Hematopoietic multipotent progenitor cell treated with erythropoietin and hydrocortisone succinate and interleukin-3 and kit ligand, for 17 days (in vitro differentiated cells): ENCODE measurements around the gene CHRNA3.

Source experiments
- DNase-seq: peaks from one replicate; pipeline ENCODE4 v3.0.0-alpha.2; 2015; ENCODE audit warnings: low spot score

The CHRNA3 gene

GRCh38 chr15:78620527-78621421, at the start of gene CHRNA3:
Gene CHRNA3, minus strand, starts transcription at chr15:78620996. Its CDS starts 202 bp downstream, at chr15:78620794.
- DNase-seq = no peak

DNA sequence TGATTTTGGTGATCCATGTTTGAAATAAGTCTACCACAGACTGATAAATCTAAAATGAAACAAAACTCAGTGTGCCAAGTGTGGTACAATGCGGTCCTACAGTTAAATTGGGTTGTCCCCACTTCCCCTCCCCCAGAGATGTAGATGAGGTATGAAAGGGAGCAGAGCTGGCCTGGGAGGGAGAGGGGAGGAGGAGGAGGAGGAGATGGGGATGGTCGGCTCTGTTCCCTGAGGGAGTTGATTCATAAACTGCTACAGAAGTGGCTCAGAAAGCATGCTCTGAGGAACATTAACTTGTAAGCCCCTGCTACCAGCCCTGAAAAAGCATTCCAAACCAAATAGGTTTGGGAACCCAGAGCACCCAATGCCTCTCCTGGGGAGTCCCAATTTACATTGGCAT, 48.2 kb upstream of the CHRNA3 start:
- DNase-seq = no peak

DNA sequence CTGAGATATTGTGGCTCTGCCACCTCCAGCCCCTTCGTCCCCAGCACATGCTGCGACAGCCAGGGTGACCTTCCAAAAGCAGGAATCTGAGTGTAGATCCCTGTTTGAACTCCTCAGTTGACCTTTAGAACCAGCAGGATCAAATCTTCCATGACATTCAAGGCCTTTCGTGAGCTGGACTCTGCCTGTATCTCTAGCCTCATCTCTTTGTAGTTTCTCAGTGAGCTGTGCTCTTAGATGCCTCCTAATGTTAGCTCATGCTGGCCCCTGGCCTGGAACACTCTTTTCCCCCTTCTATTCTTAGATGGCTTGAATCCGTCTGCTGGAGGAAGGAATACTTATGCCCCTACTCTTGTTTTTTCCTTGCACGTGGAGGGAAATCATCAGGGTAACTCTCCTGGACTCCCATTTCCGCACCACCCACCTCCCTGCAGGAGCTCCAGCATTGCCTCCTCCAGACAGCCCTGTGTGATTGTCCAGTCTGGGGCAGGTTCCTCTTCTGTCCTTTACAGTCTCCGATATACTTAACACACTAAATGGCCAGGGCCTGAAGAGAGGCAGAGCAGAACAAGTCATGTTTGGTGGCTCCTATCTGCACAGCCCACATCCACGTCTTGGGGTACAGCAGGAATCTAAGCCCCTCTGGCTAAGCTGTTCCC, 46.9 kb upstream of the CHRNA3 start:
- DNase-seq = no peak

- DNase-seq = no peak
Observed at GRCh38 chr15:78666010-78666409, 45.2 kb upstream of the CHRNA3 start.

DNA sequence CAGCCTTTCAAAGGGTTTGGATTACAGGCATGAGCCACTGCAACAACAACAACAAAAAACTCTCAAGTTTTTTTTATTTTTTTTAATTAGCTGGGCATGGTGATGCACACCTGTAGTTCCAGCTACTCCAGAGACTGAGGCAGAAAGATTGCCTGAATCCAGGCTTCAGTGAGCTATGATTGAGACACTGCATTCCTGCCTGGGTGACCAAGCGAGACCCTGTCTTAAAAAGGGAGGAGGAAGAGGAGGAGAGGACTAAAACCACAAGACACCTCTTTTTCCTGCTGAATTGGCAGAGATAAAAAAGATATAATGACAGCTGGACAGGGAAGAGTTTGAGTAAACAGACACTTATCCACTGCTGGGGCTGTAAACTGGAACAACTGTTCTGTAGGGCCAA, 42.9 kb upstream of the CHRNA3 start:
- no peak for DNase-seq

- DNase-seq = no peak
Observed at GRCh38 chr15:78662028-78662427, 41.2 kb upstream of the CHRNA3 start.

DNA sequence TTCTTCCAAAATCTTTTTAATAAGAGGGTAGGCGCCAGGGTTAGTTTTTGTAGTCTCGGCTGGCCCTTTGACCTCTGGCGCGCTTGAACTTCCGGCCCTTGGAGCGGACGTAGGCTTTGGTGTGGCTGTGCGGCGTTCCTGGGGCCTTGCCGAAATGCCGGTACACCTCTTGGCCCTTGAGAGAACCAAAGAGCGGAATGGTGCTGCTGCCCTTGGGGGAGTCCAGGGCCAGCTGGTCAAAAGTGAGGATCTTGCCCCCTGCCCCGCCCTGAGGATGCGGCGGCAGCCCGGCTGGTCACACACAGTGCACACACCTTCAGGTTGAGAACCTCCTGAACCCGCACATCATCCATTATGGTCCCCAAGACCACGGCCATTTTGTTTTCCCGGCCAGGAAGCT, 40.2 kb upstream of the CHRNA3 start:
- DNase-seq = no peak

- DNase-seq = no peak
Observed at GRCh38 chr15:78660584-78660983, 39.8 kb upstream of the CHRNA3 start.

- no peak for DNase-seq
Observed at GRCh38 chr15:78658823-78659222, 38.0 kb upstream of the CHRNA3 start.

- DNase-seq = no peak
Observed at GRCh38 chr15:78654272-78654671, 33.5 kb upstream of the CHRNA3 start.

DNA sequence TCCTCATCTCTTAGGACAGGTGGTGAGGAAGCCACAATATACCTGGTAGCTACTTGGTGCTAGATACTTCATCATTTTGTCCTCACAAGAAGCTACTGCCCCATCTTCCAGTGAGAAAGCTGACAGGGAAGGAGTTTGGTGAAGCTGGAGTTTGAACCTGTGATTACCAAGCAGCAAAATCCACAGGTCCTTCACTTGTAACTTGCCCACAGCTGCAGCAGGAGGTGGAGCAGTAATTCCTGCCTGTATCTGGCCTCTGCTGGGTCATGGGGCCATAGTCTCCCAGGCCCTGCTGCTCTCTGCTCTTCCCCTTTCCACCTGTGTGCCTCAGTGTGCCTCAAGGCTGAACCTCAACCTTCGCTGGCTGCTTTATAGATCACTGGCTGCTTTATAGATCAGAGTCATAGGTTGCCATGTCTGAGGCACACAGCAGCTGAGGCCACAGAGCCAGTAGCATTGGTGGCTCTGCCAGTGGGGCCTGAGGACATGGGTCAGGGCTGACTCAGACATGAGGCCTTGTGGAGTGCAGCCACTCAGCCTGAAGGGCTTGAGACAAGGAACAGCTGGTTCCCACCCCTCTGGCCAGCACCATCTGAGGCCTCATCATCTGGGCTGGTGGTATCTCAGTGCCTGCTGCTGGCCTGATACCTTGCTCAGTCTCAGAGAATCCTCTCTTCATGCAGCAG, 31.3 kb upstream of the CHRNA3 start:
- DNase-seq = no peak

DNA sequence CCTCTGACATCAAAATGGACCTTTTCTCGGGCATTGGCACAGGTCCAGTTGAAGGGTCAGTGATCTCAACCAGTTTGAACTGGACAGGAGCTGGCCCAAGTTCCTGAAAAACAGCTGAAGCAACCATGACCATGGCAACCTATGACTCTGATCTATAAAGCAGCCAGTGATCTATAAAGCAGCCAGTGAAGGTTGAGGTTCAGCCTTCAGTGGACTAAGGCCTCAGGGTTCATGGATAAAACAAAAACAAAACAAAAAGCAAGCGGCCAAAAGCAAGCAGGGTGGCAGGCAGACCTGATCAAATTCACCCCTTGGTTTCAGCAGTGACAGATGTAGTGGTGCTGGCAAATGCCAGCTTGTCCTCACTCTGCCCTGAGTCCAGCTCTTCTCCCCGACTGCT, 30.2 kb upstream of the CHRNA3 start:
- no peak for DNase-seq

- DNase-seq = no peak
Observed at GRCh38 chr15:78650022-78650421, 29.2 kb upstream of the CHRNA3 start.

GRCh38 chr15:78645009-78645408, 24.2 kb upstream of the CHRNA3 start:
- no peak for DNase-seq

DNA sequence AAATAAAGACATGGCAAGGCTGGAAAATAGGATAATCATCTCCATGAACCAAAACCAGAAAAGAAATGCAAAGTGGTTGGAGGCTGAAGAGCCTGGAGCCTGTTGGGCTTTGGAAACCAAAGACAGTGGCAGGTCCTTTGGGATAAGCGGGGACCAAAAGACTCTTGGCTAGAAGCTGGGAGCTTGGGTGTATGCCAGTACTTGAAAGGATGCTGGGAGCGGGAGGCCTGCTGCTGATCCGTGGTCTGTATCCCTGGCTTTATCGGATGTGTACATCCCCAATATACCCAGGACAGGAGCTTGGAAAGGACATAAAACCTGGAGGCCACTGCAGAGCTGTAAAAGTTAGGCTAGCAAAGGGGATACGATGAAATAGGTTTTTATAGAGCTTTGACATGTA, 21.5 kb upstream of the CHRNA3 start:
- no peak for DNase-seq

- DNase-seq = no peak
Observed at GRCh38 chr15:78641749-78642275, 21.0 kb upstream of the CHRNA3 start.

DNA sequence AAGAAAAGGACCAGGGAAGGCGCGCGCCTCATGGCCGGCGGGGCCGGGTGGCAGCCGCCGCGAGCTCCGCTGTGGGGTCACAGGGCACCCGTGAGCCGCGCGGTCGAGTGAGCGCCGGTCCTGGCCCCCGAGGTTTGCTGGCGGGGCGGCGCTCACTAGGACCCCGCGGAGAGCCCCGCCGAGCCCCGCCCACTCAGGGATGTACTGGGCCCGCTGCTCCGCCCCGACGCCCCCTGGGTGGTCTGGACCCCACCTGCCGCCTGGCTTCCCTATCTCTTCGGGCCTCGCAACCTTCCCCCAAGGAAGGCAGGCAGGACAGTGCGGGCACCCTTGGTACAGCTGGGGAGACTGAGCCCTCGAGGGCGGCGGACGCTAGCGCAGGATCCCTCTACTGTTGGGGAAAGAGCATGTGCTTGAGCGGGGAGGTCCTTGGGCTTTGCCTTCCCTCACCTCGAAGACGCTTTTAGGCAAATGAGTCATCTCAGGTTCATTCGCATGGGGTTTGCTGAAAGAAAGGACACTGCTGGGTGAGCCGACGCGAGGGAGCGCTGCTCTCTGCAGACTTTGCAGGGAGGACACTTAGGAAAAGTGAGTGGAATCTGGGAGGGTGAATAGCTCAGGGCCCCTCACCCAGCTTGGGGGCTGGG, 20.4 kb upstream of the CHRNA3 start, which contains the start of gene CHRNB4:
Gene CHRNB4, minus strand, starts transcription at position 109 of the 647 bp plus-strand sequence. Its CDS starts 77 bp downstream, at position 32.
- no peak for DNase-seq

DNA sequence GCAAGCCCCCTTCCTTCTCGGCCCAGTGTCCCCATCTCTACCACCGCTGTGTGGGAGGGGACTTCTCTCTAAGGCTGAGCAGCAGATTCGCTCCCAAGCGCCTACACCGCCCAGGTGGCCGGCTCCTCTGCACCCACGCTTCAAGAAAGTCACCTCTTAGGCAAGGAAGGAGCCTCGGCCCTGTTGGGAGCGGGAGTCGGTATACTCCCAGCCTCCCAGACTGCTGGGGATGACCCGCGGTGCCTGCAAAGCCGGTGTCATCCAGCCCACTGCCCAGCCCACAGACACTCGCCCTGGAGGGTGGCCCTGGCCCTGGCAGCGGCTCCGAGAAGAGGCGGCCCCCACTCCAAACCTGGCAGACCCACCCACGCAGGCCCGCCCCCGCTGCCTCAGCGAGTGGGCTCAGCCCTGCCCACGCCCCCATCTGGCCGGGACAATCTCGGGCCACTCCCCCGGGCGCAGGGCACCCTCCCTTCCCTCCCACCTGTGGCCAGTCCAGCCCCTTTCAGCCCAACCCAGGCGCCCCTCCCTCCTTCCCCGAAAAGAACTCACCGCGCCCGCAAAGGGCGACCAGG, 19.8 kb upstream of the CHRNA3 start:
- DNase-seq = no peak

DNA sequence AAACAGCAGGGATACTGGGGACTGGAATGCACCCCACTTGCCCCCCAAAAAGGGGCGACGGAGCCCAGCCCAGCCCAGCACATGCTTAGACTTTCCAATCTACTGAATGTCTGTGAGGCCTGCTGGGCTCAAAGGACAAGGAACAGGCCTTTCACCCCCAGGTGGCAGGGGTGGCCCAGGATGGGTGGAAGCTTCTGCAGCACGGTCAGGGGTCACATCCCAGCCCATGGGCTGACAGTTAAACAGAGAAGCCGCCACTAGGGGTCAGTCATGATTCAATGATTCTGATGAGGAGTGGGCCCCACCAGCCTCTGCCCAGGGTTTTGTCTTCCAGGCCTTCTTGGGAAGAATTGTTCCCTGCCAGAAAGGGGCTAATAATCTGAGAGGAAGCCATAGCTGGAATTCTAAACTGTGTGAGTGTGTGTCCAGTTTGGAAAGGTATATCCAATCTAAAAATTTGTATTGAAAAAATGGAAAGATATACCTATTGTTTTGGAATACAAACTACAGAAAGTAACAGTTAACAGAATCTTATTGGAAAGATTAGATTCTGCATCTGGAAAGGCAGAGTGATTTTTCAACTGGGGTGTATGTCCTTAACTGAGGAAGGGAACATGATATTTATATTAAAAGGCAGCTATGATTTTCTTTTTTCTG, 18.0 kb upstream of the CHRNA3 start:
- no peak for DNase-seq

DNA sequence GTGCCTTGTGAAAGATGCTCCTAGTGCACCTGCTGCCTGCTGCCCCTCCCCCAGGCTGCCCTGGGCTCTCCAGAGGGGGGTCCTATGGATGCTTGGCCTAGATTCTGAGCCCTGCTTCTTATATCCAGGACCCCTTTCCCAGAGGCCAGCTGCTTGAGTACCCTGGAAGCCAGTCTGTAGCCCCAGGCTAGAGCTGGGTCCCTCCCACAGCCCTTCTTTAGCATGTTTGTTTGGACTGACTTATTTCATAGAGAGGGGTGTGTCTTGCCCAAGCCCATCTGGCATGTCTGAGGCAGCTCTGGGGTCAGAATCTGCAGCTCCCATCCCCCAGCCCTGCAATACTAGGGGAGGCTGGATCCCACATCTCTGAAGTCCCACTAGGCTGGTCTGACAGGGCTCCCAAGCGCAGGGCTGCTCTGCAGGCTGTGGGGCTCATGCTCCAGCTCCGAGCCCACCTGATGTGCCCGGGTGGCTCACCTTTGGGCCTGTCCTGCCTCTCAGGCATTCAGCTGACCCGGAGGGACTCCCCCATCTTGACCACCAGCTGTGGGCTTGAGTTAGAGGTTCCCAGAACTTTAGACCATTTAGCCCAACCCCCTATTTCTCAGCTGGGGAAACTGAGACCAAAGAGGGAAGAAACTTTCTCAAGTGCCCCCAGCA, 17.1 kb upstream of the CHRNA3 start:
- DNase-seq = no peak
